ENCODE results near the gene TTN.

TTN gene

DNA sequence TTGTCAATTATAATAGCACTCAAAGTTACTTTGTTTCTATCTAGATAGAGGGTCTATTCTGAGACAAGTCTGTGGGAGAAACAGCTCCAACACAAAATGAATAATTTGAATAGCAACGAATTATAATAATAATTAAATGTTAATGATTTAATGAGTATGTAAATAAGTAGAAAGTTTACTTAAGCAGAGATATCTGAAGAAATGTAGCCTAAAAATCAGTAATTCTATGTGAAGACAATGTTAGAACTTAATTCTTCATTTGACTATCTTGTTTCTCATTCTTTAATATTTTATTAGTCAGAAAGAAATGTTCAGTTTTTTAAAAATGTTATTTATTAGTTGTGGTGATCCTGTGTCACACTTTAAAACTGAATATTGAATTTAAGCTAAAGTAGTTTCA, 165.7 kb downstream of the TTN start:
- no peak for DNase-seq

DNA sequence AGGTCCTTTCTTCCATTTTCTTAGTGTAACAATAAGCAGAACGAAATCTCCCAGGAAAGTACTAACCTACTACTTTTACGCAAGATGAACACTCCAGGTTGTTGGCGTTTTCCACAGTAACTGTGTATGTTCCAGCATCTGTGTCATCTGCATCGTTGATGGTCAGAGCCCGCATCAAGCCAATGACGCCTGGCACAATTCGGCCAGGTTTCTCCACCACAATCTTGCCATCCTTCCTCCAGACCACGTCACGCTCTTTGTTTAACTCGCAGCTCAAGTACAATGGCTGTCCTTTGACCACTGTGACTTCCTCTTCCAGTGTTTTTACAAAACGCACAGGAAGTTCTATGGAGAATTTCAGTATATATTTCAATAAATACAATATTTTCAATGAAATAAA, 171.3 kb downstream of the TTN start:
- DNase-seq, result no peak

DNA sequence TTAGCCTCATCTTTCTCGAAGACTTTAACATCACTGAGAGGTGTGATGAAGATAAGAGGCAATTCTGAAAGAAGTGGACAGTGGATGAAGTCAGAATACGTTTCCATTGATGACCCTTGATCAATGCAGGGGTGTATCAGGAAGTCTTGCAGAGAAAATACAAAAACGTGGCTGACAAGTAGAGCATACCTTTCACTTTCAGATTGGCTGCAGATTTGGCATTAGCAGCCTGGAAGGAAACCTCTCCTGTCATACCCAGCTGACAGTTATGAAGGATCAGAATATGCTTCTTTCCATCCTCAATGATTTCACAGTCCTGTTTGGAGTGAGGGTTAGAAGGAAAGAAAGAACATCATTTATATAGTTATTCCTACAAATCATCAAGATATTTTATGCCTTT, 174.5 kb downstream of the TTN start:
- no peak for DNase-seq

DNA sequence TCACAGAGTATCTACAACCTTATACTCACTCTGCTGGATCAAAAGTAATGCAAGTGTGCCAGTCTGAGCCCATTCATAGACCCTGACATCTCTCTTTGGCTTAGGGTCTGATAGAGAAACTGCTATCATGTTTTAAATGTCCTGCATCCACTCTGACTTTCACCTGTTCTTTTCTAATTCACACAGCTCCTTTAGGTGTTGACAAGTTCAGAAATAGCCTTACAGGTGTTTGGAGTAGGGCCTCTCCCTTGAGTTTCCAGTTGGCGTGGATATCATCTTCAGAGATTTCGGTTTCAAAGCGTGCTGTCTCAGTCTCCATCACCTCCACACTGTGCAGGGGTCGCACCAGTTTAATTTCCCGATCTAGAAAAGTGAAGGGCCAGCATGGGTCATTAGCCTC, 176.6 kb downstream of the TTN start:
- no peak for DNase-seq

DNA sequence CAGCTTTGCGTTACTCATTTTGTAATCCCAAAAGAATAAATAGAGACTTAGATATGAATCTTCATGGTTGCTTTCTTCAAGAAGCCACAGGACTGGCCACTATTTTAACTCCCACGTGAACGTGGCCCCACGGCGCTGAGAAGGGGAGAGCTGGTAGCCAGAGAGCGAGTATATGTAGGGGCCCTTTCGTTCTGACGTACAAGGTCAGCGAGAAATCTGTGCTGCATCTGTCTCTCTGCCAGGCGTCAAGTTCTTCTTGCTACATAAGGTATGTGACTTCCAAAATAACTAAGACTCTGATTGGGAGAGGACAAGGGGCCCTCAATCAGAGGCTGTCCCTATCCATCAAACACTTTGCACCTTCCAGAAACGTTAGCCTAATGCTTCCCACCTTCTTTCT, 177.8 kb downstream of the TTN start:
- no peak for DNase-seq

DNA sequence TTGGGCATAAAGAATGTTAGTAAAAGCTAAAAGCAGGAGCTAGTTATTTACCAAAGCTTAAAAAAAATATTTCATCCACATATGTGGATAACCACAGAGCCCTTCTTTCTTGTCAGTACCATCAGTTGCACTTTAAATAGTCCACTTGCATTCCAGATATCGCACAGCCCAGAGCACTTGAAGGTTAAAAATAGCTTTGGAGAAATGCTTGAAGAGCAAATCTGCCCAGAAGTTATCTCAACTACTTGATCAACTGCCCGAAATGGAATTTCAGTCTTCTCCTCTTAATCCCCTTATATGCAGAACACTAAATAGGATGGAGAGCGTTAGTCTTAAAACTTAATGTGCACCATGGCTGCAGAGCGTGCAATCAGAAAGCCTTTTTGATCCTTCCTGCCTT, 178.6 kb downstream of the TTN start:
- DNase-seq, result no peak

DNA sequence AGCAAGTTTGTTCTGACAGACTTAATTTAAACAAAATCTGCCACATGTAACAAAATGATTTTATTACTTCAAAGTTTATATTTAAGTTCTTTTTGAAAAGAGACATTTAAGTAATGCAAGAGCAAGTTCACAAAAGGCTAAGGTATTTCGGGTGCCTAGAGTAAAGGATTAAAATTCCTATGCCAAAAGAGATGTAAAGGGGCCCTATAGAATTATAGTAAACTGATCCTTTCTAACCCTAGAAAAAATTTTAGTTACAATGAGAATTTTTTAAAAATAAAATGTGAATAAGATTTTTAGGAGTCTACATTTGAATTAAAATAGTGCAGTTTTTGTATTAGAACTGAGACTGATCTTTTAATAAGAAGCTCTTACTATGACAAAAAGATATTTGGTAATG, 179.8 kb downstream of the TTN start:
- no peak for DNase-seq

DNA sequence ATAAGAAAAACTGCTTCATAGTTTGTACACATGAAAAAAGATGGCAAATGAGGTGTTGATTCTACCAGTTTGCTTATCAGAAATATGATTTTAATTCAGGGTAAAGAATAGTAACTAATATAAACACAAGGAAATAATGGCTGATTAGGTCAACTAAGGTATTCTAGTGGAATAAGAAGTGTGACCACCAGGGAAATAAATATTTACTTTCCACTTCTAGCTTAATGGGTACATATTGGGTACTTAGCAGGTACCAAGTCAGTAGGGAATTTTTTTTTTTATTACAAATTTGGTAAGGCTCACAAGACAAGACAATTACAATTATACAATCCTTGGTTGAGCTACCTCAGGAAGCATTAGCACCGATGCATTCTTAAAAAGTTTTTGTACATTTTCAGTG, 191.3 kb downstream of the TTN start:
- DNase-seq, result no peak

DNA sequence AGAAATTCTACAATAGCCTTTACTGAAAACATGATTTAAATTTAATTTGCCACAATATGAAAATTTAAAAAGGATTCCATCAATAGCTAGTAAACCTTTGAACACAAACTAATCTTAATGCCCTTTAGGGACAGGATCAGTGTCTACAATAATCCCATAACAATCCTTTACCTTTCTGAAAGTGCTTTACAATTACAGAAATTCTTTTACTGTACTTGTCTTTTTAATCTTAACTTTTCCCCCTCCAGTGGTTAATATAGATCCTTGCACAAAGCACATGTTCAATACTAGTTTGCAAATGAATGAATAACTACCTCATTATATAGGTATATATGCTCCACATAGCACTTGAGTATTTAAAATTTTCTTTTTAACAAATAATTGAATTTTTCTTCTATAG, 204.3 kb downstream of the TTN start:
- DNase-seq, result no peak

DNA sequence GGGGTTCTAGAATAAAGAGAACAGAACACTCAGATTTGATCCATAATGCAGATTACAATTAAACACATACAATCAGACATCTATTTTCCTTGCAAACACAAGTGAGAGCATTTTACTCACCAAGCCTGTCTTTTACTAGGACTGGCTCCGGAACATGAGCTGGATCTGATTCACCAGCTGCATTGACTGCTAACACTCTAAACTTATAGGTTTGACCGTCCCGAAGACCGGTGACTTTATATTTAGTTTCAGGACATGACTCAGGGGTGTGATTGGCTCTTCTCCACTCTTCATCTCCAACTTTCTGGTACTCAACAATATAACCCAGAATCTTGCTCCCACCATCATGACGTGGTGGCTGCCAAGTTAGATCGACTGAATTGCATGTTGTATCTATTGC, 214.6 kb downstream of the TTN start:
- DNase-seq, result no peak

DNA sequence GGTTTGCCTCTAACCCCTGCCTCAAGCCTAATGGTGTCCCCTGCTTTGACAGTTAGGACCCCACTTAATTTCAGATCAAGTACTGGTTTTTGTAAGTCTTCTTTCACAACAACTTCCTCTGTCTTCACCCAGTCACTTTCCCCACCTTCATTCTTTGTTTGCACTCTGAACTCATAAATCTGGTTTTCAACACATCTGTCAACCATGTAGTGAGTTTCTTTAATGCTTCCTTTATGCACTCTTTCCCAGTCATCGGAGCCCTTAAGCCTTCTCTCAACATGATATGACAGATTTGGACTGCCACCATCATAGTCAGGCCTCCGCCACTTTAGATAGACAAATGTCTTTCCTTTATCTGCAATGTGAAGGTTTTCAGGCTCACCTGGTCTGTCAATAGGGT, 217.9 kb downstream of the TTN start:
- no peak for DNase-seq

DNA sequence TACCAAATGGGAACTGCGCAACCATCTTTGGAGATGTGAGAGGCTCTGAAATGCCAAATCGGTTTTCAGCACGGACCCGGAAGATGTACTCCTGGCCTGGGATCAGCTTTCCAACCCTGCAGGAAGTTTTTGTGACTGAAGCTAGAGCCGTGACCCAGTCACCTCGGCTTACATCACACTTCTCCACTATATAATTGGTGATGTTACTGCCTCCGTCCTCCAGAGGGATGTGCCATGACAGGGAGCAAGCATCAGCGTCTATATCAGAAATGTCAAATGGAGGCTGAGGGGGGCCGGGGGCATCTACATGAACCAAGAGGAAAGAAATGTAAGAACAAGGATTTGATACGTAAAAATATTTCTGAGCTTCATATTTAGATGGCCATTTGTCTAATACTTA, 222.6 kb downstream of the TTN start:
- no peak for DNase-seq

DNA sequence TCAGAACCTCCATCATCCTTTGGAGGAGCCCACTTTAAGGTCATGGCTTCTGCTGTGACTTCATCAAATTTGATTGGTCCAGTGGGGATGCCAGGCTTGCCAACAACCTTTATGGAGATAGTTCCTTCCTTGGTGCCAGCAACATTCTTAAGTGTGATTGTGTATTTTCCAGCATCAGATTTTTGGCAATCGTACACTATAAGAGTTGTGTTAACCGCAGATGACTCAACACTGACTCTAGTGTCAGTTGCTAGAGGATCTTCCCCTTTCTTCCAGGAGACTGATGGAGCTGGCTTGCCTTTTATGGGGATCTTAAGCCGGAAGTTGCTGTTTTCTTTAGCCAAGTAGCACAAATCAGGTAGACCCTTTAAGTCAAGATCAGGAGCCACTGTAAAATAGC, 228.2 kb downstream of the TTN start:
- DNase-seq, result no peak

DNA sequence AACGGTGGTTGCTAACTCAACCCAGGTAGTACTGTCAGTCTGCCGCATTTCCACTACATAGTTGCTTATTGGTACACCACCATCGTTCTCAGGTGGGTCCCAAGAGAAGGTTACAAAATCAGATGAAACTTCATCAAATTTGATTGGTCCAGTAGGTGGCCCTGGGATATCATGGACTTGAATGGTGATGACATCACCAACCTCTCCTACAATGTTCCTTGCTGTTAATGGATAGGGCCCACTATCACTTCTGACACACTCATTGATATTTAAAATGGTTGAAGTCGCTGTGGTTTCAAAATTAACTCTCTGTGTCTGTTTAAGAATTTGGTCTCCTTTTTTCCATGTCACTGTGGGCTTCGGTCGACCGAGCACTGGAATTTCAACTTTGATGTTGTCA, 232.4 kb downstream of the TTN start:
- no peak for DNase-seq

DNA sequence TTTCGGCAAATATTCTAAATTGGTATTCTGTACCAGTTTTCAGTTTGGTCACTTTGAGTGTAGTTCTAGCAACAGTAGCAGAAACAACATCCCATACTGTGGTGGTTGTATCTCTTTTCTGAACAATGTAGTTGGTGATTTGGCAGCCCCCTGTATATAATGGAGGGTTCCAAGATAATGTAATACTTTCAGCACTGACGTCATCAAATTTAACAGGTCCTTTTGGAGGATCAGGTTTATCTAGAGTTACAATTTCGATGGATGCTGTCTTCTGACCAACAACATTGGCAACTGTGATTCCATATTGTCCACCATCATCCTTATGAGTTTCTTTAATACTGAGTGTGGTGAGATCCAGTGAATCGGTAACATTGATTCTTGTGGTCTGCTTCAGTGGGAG, 239.0 kb downstream of the TTN start:
- no peak for DNase-seq

DNA sequence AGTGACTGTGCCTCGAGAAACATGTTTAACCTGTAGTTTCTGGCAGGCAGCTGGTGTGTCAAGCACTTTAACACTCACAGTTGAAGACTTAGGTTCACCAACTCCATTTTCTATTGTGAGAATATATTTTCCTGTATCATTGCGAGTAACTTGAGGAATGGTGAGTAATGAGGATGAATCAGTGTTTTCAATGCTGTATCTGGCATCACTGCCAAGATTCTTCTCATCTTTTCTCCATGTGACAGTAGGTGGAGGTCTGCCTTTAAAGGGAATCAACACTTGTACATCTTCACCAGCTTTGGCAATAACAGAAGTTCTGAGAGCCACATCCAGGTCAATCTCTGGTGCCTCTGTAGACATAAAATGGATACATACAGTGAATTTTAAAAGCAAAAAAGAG, 254.2 kb downstream of the TTN start:
- DNase-seq, result no peak

DNA sequence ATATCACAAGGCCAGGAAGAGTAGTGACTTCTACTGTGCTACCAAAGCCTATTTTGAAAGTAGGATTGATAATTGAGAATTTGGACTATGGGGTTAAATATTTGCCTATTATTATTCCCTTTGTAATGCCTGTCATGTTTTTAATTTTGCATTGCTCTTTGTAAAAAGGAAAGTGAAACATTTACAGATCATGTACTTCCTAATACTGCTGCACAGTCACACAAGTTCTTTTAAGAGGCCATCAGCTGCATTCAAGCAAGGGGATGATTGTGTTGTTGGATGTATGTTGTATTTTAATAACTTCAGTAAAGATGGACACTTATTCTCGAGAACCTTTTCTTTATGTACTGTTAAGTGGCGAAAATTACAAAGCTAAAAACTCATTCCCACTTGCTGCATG, 256.9 kb downstream of the TTN start:
- no peak for DNase-seq

DNA sequence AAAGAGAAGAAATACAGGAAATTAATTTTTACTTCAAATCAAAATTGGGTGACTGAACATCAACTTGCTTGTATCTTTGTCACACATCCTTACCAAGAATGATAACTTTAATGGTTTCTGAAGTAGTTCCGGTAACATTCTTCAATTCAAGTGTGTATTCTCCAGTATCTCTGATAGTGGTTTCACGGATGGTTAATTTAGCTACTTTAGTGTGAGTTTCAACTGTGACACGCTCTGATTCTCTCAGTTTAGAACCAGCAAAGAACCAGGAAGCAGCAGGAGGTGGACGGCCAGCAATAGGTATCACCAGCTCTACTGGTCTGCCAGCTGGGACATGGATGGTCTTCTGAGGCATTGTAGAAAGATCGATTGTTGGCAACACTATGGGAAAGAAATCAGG, 264.7 kb downstream of the TTN start:
- DNase-seq, result no peak

DNA sequence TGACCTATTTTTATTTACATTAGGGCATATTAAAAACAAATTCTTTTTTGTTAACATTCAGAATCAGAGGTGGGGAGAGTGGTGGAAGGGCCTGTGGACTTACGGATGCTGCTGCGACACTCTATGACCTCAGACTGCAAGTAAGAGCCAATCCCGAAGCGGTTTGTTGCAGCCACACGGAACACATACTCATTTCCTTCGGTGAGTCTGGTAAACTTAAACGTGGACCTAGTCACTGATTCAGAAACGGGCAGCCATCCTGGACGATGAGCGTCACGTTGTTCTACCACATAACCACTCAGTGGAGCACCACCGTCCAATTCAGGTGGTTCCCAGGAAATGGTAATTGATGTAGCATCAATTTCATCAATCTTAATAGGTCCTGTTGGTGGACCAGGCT, 265.1 kb downstream of the TTN start:
- no peak for DNase-seq

DNA sequence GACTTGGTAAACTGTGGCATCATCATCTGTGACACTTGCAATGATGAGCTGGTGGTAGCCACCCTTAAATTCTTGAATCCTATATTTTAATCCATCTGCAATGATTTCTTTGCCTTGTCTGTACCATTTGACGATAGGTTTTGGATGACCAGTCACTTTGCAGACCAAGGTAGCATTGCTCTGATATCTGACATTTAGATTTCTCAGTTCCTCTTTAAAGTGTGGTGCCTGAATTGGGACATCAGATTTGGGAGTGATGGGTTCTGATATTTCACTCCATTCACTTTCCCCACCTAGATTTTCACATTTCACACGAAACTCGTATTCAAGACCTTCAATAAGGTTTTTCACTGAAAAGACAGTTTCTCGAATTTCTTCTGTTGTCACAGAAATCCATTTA, 271.2 kb downstream of the TTN start:
- no peak for DNase-seq

DNA sequence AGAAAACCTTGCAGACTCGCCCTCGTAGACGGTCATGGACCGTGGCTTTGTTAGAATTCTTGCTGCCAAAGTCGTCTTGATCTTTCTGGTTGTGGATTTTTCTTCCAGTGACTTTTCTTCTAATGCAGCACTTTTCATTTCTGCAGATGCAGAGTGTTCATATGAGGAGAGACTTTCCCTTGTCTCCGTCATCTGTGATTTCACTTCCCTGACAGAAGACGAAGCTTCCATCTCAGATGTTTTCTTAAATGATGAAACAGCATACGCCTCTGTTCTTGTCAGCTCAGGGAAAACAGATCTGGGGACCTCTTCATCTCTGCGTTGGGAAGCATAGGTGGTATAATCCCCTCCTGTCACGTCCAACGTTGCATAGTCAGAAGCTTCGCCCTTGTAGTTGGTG, 276.1 kb downstream of the TTN start:
- DNase-seq, result peak; percentile 34 to 36

DNA sequence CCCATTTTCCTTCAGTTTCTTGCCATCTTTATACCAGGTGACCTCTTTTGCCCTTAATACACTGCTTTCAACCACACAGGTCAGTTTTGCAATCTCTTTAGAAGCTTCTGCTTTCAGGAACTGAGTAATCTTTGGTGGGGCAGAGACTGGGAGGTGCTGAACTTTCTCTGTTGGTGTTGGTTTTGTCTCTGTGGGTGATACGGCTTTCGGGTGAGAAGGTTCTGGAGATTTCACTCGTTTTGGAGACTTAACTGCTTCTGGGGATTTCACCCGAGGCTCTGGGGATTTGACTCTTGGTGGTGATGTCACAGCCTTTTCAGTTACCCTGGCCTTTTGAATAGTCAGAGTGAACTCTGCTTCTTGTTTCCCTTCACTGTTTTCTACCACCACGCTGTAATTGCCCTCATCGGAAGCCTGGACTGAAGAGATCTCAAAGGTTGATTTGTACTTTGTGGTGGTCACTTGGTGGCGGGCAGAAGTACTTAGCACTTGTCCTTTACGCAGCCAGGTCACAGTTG, 276.5 kb downstream of the TTN start:
- peak; percentile 67 to 72 for DNase-seq

DNA sequence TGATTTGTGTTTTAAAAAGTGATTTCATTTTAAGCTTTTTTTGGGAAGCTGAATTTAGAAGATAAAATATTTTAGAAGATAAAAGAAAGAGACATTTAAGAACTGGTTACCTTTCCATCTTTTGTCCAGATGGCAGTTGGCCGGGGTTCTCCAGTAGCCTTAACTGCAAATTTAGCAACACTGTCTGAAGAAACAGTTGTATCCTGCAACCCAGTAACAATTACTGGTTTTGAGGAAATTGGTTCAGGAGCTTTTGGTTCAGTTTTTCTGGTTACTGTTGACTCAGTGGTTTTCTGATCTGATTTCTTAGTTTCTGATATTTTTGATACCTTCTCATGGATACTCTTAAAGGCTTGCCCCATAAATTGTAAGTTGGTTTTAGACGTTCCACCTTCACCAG, 277.1 kb downstream of the TTN start:
- peak; percentile 44 to 64 for DNase-seq

DNA sequence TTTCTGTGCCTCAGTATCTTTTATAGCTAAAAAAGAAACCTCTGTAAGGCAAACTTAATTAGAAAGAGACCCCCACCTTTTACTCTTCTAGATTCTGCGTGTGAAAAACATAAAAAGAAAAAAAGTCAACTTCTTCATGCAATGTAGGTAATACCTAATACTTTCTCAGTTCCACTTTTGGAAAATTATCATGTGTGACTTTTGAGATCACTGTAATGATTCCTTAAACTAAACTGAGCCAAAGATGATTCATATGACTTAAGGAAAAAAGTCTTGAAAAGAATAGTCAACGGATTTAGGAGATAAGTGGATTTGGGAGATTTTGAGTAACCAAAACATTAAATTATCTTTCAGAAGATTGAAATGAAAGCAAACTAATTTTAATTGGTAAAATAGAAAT, 278.0 kb downstream of the TTN start:
- DNase-seq, result no peak

DNA sequence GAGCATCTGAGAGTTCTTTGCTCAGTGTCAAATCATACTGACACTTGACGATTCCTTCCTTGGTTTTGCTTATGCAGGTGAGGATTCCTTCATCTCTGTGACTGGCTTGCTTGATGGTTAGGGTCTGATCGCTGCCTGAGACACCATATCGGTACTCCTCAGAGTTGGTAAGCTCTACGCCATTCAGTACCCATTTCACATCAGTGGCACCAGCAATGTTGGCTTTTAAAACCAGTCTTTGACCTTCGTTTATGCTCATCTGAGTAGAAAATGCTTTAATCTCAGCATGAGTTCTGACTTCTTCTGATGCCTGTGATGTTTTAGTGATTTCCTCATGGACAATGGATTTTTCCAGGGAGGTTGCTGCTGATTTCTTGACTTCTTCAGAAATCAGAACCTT, 278.6 kb downstream of the TTN start:
- no peak for DNase-seq

DNA sequence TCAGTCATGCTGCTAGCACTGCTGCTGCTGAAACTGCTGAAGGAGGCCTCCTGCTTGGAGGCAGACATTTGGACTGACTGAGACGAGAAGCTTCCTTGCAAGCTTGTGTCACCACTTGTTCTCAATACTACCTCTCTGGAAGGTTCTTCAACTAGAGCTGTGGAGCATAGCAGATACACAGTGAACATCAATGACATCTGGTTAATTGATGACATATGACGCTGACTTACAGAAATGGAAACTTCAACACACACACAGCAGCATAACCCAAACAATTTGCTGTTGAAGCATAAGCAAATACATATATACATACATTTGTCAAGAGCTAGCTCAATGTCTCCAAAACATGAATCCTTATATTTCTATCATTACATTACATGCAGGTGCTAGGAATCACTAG, 279.6 kb downstream of the TTN start:
- no peak for DNase-seq

Measured in inflammatory macrophage (primary cell).